Non-pigmented ciliary epithelial cell (primary cell): ENCODE measurements around the gene TNNC2.
"Not testable (repeated sequence)": the region's sequence is repeated elsewhere in the genome, so short reads cannot be mapped to it uniquely, and the experiment has no call there.

Source experiments
- DNase-seq: peaks from one replicate; pipeline ENCODE4 v3.0.0-alpha.2; 2010; ENCODE audit warnings: low read depth

The TNNC2 gene

GRCh38 chr20:45819466-45819865 is 7.6 kb downstream of the TNNC2 start:
- DNase-seq = no peak

- no peak for DNase-seq
Measured at GRCh38 chr20:45818239-45818638, 8.9 kb downstream of the TNNC2 start.

- peak; percentile 87 for DNase-seq
Measured at GRCh38 chr20:45817376-45818194, 9.5 kb downstream of the TNNC2 start.

GRCh38 chr20:45816951-45817350 is 10.2 kb downstream of the TNNC2 start:
- DNase-seq = no peak

- no peak for DNase-seq
Measured at GRCh38 chr20:45814314-45814713, 12.8 kb downstream of the TNNC2 start.

- DNase-seq = no peak
Measured at GRCh38 chr20:45813489-45813888, 13.6 kb downstream of the TNNC2 start.

GRCh38 chr20:45813006-45813340 is 14.1 kb downstream of the TNNC2 start:
- no peak for DNase-seq

- peak; percentile 99 for DNase-seq
Measured at GRCh38 chr20:45812157-45813005, 14.7 kb downstream of the TNNC2 start, which contains the start of gene UBE2C. TSS of gene UBE2C (plus strand) at chr20:45812644. CDS start at chr20:45812696, 52 bp downstream.

GRCh38 chr20:45810191-45810970 is 16.7 kb downstream of the TNNC2 start:
- DNase-seq = no peak

- no peak for DNase-seq
Measured at GRCh38 chr20:45801851-45802250, 25.3 kb downstream of the TNNC2 start.

- DNase-seq = no peak
Measured at GRCh38 chr20:45798935-45799642, 28.0 kb downstream of the TNNC2 start.

GRCh38 chr20:45797955-45798354 is 29.2 kb downstream of the TNNC2 start:
- DNase-seq = not testable (repeated sequence)

- not testable (repeated sequence) for DNase-seq
Measured at GRCh38 chr20:45797510-45797909, 29.6 kb downstream of the TNNC2 start.

- no peak for DNase-seq
Measured at GRCh38 chr20:45796337-45797065, 30.6 kb downstream of the TNNC2 start.

GRCh38 chr20:45792317-45793118 is 34.6 kb downstream of the TNNC2 start:
- DNase-seq = no peak

GRCh38 chr20:45788351-45788750 is 38.8 kb downstream of the TNNC2 start:
- no peak for DNase-seq

GRCh38 chr20:45783656-45784294 is 43.3 kb downstream of the TNNC2 start:
- DNase-seq = no peak

- no peak for DNase-seq
Measured at GRCh38 chr20:45782890-45783289, 44.2 kb downstream of the TNNC2 start.

- peak; percentile 70 for DNase-seq
Measured at GRCh38 chr20:45781391-45781931, 45.7 kb downstream of the TNNC2 start.
